NCI-H1105 treated with DMSO at 0.1 percent for 48 hours (cell line): ENCODE results near the gene LGALS14.
"Not testable (repeated sequence)": the region's sequence is repeated elsewhere in the genome, so short reads cannot be mapped to it uniquely, and the experiment has no call there.

ENCODE experiments used
- DNase-seq: peaks from one replicate; lab custom pipeline; 2025; lab: John Stamatoyannopoulos, UW

Gene LGALS14, protein sequence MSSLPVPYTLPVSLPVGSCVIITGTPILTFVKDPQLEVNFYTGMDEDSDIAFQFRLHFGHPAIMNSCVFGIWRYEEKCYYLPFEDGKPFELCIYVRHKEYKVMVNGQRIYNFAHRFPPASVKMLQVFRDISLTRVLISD

DNA sequence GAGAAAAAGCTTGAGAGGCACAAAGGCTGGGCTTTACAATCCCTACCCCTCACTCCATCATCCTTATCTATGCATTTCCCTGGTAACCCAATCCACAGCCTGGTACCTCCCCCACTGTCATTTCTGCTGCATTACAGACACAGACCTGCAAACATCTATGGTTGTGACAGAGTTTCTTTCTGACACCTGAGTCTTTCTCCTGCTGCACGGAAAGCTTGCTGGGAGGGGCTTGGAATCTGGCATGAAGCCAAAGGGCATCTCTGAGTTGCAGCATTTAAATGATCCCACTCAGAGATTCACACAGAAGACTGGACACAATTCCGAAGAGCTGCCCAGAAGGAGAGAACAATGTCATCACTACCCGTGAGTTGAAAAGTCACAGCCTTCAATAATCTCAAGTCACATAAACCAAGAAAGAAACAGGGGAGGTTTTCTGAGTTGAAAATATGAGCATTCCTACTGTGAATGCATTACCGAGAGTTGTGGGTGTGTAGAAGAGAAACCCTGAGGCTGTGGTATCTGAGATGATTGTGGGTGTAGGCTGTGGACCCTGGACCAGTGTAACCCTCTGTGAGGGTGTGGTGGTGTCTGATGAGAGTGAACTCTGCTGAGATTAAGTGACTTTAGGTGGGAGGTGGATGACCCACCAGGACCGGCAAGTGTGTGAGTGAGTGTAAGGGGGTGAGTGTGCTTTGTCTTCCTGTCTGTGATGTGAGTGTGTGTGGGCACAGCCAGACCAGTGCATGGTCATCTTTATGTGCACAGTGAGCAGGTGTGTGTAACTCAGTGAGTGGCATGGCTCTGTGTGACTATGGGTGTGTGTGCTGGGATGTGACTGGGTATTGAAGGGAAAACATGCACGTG lies at the start of gene LGALS14:
TSS of gene LGALS14 (plus strand) at position 301 of the 864 bp plus-strand sequence. CDS start at position 349, 48 bp downstream.
- no peak for DNase-seq

GRCh38 chr19:39655613-39656012 lies 48.7 kb upstream of the LGALS14 start, which contains the start of gene LGALS16:
Gene LGALS16 (plus strand): TSS chr19:39655913. CDS start chr19:39655962, 49 bp downstream.
- no peak for DNase-seq

GRCh38 chr19:39659791-39660190 lies 44.5 kb upstream of the LGALS14 start:
- DNase-seq: no peak

DNA sequence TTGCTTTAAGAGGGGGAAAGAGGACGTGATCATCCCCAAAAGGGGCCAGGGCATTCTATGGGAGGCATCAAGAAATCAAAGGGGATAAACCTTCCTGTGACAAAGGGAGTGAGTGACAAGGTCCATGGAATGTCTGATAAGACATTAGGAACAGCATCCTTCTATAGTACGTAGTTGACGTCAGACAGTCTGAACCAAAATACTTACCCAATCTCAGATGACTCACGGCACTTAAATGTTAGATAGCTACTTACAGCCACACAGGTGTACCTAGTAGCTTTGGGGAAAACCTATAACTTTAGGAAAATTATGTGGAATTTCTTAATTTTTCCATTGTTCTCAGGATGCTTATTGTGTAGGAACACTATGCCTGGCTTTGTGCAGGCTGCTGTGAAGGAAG lies 43.6 kb upstream of the LGALS14 start:
- DNase-seq: no peak

DNA sequence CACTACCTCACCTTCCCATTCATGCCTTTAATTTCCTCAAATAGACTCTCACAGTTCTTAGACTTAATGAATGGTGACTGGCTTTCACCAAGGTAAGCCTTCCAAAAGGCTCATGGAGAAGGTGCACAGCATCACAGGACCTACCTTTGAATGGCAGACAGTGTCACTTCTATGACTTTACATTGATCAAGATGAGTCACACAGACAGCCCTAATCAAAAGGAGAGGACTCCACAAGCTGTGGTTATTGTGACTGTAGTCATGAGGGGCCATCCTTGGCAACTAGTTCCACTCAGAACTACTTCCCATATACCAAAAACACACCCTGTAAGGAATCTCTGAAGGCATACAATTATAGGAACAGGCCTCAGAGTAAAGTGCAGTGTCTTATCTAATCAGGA lies 42.7 kb upstream of the LGALS14 start:
- no peak for DNase-seq

DNA sequence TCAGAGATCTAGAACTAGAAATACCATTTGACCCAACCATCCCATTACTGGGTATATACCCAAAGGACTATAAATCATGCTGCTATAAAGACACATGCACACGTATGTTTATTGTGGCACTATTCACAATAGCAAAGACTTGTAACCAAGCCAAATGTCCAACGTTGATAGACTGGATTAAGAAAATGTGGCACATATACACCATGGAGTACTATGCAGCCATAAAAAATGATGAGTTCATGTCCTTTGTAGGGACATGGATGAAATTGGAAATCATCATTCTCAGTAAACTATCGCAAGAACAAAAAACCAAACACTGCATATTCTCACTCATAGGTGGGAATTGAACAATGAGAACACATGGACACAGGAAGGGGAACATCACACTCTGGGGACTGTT lies 34.4 kb upstream of the LGALS14 start:
- DNase-seq: not testable (repeated sequence)

- no peak for DNase-seq
Observed at GRCh38 chr19:39670998-39671397, 33.3 kb upstream of the LGALS14 start.

DNA sequence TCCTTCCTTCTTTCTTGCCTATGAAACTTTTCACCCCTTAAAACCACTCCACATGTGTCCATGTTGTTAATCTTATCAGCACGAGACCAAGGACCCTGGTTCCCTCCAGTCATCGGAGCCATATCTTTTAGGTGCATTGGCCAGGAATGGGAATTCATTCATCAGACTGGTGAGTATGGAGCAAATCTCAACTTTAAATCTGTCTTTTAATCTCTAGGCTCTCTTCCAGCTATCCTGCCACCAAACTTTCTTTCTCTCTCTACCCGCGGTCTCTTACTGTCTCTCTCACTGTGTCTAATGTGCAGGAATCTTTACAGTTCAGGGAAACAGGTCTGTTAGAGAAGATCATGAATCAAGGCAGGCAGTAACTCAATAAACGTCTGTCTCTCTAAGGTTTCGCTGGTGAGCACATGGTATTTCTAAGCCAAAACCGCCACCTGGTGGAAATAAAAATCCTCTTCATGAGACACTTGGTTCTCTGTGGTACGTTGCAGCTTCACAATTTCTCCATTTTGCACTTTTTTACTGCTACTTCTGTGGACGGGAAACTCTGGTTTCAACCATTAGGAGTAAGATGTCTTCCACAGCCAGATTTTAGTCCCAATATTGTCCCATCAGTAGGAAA lies 32.4 kb upstream of the LGALS14 start:
- peak; percentile 58 for DNase-seq

DNA sequence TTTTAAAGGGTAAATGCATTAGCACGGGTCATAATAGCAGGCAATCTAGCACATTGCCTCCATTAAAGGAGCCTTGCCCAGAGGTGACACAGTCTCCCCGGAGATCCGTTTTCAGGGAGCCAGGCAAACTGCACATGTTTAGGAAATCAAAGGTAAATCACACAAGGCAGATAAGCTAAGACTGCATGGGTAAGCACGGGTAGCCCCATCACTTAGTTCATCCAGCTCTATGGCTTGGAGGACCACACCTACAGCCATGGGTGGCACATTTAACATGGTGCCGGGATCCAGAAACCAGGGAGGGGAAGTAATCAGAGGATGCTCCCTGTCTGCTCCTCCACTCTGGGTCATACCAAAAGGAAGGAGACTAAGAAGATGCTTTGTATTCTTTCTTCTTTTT lies 31.8 kb upstream of the LGALS14 start:
- DNase-seq: no peak

DNA sequence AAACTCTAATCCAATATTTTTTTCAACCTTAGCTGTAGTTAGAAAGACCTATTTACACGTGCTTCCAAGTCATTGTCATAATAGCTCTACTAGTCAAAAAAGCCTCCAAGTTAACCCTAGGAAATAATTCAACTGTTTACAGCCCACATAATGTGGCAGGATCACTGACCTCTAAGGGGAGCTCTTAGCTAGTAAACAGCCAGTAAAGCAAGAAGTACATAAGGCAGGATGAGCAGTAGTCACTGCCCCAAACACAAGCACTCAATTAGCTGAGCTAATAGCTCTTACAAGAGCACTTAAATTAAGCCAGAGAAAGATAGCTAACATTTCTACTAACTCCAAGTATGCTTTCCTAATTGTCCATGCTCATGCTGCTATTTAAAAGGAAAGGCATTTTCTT lies 30.4 kb upstream of the LGALS14 start:
- peak; percentile 2 for DNase-seq

GRCh38 chr19:39676004-39676403 lies 28.3 kb upstream of the LGALS14 start:
- no peak for DNase-seq

DNA sequence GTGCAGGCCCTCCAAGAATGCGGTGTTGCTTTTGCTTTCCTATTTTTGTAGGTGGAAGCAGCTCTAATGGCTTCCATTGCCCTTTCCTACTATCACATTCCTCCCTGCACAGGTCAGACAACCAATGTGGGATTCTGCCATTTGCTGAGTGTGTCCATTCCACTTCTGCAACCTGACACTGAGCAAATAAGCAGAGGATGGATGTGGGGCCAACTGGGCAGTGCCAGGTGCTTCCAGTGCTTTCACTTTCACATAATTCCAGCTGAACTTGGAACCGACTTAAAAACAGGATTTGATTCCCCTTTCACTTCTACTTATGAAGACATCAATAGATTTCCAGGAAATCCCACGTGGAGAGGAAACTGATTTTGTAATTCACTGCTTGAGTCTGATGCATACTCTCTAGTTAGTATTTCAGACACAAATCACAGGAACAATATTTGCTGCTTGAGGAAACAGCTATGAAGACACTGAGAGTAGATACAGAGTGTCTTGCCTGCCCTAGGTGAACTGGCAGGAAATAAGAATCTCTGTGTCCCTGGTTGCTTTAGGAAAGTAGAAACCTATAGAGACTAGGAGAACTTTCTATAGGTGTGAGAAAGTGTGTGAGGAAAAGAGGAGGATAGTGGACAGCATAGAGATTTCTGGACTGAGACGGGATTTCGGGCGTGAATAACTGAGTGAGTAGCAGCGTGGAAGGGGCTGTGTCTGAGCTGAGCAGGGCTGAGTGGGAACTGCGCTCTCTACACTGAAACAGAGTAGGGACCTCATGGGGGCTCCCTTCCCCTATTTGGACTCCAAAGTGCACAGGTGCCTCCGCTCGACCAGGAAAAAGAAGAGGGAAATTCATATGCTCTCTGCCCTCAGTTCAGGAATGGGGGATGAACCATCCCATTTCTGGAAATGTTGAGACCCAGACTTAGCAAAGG lies 26.1 kb upstream of the LGALS14 start:
- DNase-seq: no peak

- DNase-seq: no peak
Observed at GRCh38 chr19:39679056-39679790, 25.1 kb upstream of the LGALS14 start.

DNA sequence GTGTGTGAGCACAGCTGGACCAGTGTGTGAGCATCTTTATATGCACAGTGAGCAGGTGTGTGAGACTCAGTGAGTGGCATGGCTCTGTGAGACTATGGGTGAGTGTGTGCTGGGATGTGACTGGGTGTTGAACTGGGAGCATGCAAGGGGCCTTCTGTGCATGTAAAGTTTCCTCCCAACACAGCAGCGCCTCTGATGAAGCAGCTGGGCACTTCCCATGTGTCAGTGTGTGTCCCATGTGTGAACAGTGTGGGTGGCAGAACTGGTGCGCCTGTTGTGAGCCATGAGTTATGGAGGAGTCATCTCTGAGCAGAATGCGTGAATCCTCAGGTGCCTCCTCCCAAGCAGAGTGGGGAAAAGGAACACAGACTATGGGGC lies 24.5 kb upstream of the LGALS14 start:
- no peak for DNase-seq

- DNase-seq: no peak
Observed at GRCh38 chr19:39680593-39680992, 23.7 kb upstream of the LGALS14 start.

DNA sequence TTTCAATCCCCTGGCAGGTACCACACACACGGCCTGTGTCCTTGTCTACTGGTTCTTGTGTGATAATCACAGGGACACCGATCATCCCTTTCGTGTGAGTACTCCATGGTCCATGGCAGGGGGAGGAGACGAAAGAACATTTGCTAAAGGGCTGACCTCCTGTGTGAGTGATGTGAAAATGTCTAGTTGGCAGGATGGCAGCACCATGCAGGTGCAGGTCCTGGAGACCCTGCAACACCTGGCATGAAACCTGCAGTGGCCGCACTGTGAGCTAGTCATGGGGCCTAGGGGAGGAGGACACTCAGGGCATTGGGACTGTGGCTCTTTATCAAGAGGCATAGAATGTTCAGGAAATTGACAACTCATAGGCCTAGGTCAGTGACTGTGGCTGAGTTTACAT lies 22.9 kb upstream of the LGALS14 start:
- DNase-seq: no peak

GRCh38 chr19:39684267-39684666 lies 20.0 kb upstream of the LGALS14 start:
- DNase-seq: no peak

DNA sequence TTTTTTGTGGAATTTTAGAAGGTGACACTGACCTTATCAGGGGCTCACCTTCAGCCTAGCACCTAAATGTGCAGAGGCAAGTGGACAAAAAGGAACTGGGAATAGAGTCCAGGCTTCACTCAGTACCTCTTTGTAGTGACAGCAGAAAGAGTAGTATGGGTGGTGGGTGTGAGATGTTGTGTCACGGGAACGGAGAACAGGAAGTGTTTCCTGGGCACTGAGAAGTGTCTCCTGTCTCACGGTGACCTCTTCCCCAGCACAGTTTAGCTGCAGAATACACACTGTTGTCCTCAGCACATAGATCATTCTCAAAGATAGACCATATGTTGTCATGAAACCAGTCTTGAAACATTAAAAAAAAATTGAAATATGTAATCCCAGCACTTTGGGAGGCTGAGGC lies 17.5 kb upstream of the LGALS14 start:
- DNase-seq: no peak

DNA sequence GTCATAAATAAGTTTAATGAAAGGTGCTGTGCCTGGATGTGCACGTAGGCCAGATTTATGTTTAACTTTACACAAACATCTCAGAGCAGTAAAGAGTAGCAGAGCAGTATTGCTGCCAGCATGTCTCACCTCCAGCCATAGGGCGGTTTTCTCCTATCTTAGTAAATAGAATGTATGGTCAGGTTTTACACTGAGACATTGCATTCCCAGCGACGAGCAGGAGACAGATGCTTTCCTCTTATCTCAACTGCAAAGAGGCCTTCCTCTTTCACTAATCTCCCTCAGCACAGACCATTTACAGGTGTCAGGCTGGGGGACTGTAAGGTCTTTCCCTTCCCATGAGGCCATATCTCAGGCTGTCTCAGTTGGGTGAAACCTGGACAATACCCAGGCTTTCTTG lies 15.6 kb upstream of the LGALS14 start:
- not testable (repeated sequence) for DNase-seq

- DNase-seq: no peak
Observed at GRCh38 chr19:39692166-39692565, 12.1 kb upstream of the LGALS14 start.

DNA sequence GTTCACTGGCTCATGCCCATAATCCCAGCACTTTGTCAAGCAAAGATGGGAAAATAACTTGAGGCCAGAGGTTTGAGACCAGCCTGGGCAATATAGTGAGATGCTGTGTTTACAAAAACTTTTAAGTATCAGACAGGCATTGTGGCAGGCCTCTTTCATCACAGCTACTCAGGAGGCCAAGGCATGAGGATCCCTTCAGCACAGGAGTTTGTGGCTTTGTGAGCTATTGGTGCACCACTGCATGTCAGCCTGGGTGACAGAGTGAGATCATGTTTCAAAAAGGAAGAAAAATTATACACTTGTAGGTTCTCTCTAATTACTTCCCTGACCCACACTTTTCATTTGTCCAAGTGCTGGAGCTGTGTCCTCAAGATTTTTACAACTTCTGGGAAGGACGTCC lies 11.5 kb upstream of the LGALS14 start:
- no peak for DNase-seq
